Right lobe of liver (tissue), 5 donors: ENCODE data around the gene FRMPD2. TPM values are rescaled to one million over a fixed set of nuclear protein-coding genes. Genes with fewer than 3 reads are reported as not detected.

ENCODE experiments used
- total RNA-seq, 6 experiments: library from RNA; depleted of rRNA in 2 of 6; stranded (reverse); fragments of >200 nt in 2 of 6; fragmentation: NEBNext Ultra II Directional in 3 of 6; extraction: Animal tissue kit (Norgen Biotek cat#: 25700) in 3 of 6; gene quantifications; one replicate each; pipeline versions ENCODE4 v1.1.0 to v1.2.4, GENCODE V29; 2016 to 2023
- donor health status: DM: no; HTN: no; CAD: no.
- donor health status: DM: no; HTN: no; CAD: no.
- donor health status: DM: no; HTN: yes; CAD: no.
- donor health status: DM: no; HTN: yes; CAD: no.

The FRMPD2 gene
- total RNA-seq, 6 experiments from 2014 or later: not detected

Other genes starting within 250 kb of the FRMPD2 start
- 10 to 100 TPM; 19.1 to 31.6 (median 27.6) TPM for gene MAPK8, start 32.0 kb upstream of the FRMPD2 start, total RNA-seq